Non-pigmented ciliary epithelial cell (primary cell): ENCODE measurements around the gene SLC25A47.
"Not testable (repeated sequence)": the region's sequence is repeated elsewhere in the genome, so short reads cannot be mapped to it uniquely, and the experiment has no call there.

Experiments used
- DNase-seq: peaks from one replicate; pipeline ENCODE4 v3.0.0-alpha.2; 2010; ENCODE audit warnings: low read depth

The SLC25A47 gene

GRCh38 chr14:100327128-100327527, 4.0 kb downstream of the SLC25A47 start:
- DNase-seq: no peak

GRCh38 chr14:100328495-100329163, 5.5 kb downstream of the SLC25A47 start:
- DNase-seq: no peak

- no peak for DNase-seq
Measured at GRCh38 chr14:100329233-100330006, 6.3 kb downstream of the SLC25A47 start.

- no peak for DNase-seq
Measured at GRCh38 chr14:100330007-100330344, 6.8 kb downstream of the SLC25A47 start.

GRCh38 chr14:100330388-100330931, 7.3 kb downstream of the SLC25A47 start:
- DNase-seq: no peak

GRCh38 chr14:100332071-100332639, 9.0 kb downstream of the SLC25A47 start:
- no peak for DNase-seq

- DNase-seq: no peak
Measured at GRCh38 chr14:100332797-100333196, 9.7 kb downstream of the SLC25A47 start.

- no peak for DNase-seq
Measured at GRCh38 chr14:100333311-100333710, 10.2 kb downstream of the SLC25A47 start.

GRCh38 chr14:100333827-100334226, 10.7 kb downstream of the SLC25A47 start:
- DNase-seq: no peak

- DNase-seq: no peak
Measured at GRCh38 chr14:100334904-100335303, 11.8 kb downstream of the SLC25A47 start.

- no peak for DNase-seq
Measured at GRCh38 chr14:100336618-100337530, 13.7 kb downstream of the SLC25A47 start.

GRCh38 chr14:100339766-100340422, 16.8 kb downstream of the SLC25A47 start:
- DNase-seq: no peak

- DNase-seq: no peak
Measured at GRCh38 chr14:100340423-100340813, 17.3 kb downstream of the SLC25A47 start.

GRCh38 chr14:100341301-100342031, 18.3 kb downstream of the SLC25A47 start:
- DNase-seq: peak; percentile 70

GRCh38 chr14:100342195-100342594, 19.1 kb downstream of the SLC25A47 start:
- DNase-seq: no peak

GRCh38 chr14:100342826-100343225, 19.7 kb downstream of the SLC25A47 start:
- DNase-seq: not testable (repeated sequence)

- DNase-seq: not testable (repeated sequence)
Measured at GRCh38 chr14:100344657-100345056, 21.5 kb downstream of the SLC25A47 start.

- DNase-seq: no peak
Measured at GRCh38 chr14:100345711-100346110, 22.6 kb downstream of the SLC25A47 start.

GRCh38 chr14:100346306-100347091, 23.4 kb downstream of the SLC25A47 start:
- DNase-seq: no peak

GRCh38 chr14:100348253-100348729, 25.2 kb downstream of the SLC25A47 start:
- DNase-seq: no peak
